Adrenal gland (tissue), 12 donors: ENCODE results near the gene PLOD2. TPM values are rescaled to one million over a fixed set of nuclear protein-coding genes. Genes with fewer than 3 reads are reported as not detected.

ENCODE experiments used
- DNase-seq, 7 donors: peaks; one replicate each; pipeline ENCODE4 v3.0.0-alpha.2; 2019 to 2020
- H3K27ac ChIP-seq, 5 donors: fragments of 200-600 bp; sonication (generic) in 4 of 5; 1 replicate in 3 of 5; 2 replicates in 2 of 5; pipeline versions ENCODE4 v1.5.1 to v1.8.0; 2016 to 2020; ENCODE audit warnings: mild to moderate bottlenecking in 1 of 5
- H3K27me3 ChIP-seq: fragments of 200-600 bp; 2 replicates; pipeline ENCODE4 v1.8.0; 2021
- H3K36me3 ChIP-seq, 2 donors: fragments of 200-600 bp; replicated peaks in 1 of 2; 1 replicate in 1 of 2; 2 replicates in 1 of 2; pipeline versions ENCODE4 v1.5.1 to v1.8.0; 2018 to 2022
- H3K4me1 ChIP-seq, 2 donors: fragments of 200-600 bp; replicated peaks in 1 of 2; 1 replicate in 1 of 2; 2 replicates in 1 of 2; pipeline versions ENCODE4 v1.5.1 to v1.8.0; 2018 to 2021
- H3K4me3 ChIP-seq, 4 donors: fragments of 200-600 bp; sonication (generic) in 3 of 4; one replicate each; pipeline ENCODE4 v1.5.1; 2016 to 2018
- H3K9me3 ChIP-seq, 3 donors: fragments of 200-600 bp; sonication (generic) in 1 of 3; replicated peaks in 1 of 3; 1 replicate in 2 of 3; 2 replicates in 1 of 3; pipeline versions ENCODE4 v1.5.1 to v1.8.0; 2016 to 2021
- POLR2A ChIP-seq, 2 donors: fragments of 450-650 bp; IDR thresholded peaks; one replicate each; pipeline ENCODE4 v1.6.1; 2017; ENCODE audit warnings: antibody characterized with exemption in 2 of 2, mild to moderate bottlenecking in 2 of 2, moderate library complexity in 1 of 2
- WGBS, 4 donors: extraction: QIAGEN DNeasy Blood & Tissue Kit in 2 of 4; methylation state at CpG; one replicate each; pipeline versions ENCODE4 v1.1.5 to v1.1.7; 2013 to 2017; 5-methylcytosine and 5-hydroxymethylcytosine counted together
- intact Hi-C, 2 donors: fragments of 100-400 bp; cut with DNase I; formaldehyde crosslinking; loops; one replicate each; pipeline versions ENCODE4 v1.14.1 to v1.15.0; 2022 to 2023
- polyA plus RNA-seq, 3 donors: library from polyadenylated mRNA; stranded (reverse); fragments of 200-250 nt in 2 of 3; fragments of 350-450 nt in 1 of 3; fragmentation: Illumina TruSeq in 1 of 3; extraction: RNeasy Lipid Tissue Mini Kit (QIAGEN cat#74804) in 1 of 3; gene quantifications; one replicate each; pipeline ENCODE4 v1.2.3, GENCODE V29; 2013 to 2014
- total RNA-seq, 9 donors: library from RNA; depleted of rRNA in 4 of 9; stranded (reverse); fragments of >200 nt in 4 of 9; fragments of 120-200 nt in 1 of 9; fragmentation: NEBNext Ultra II Directional in 1 of 9; extraction: Animal tissue kit (Norgen Biotek cat#: 25700) in 1 of 9; gene quantifications; one replicate each; pipeline versions ENCODE4 v1.1.0 to v1.2.4, GENCODE V29; 2013 to 2023
- TF ChIP-seq, protein P1 (sequence below), 6 experiments: fragments of 450-650 bp in 4 of 6; fragments of 200-600 bp in 2 of 6; sonication (generic) in 1 of 6; IDR thresholded peaks; 1 replicate in 5 of 6; 2 replicates in 1 of 6; pipeline versions ENCODE4 v1.5.1 to v1.8.0; 2016 to 2021; ENCODE audit warnings: antibody characterized with exemption in 6 of 6, mild to moderate bottlenecking in 2 of 6, moderate library complexity in 1 of 6
- donor health status: healthy with polysubstance abuse.
- donor health status: Bipolar disorder and iron deficiency.
- donor health status: DM: yes; HTN: yes; CAD: no.
- donor health status: DM: no; HTN: no; CAD: no.
- donor health status: DM: no; HTN: no; CAD: no.
- donor health status: DM: yes; HTN: yes; CAD: no.

The PLOD2 gene
- total and polyA plus RNA-seq, 12 donors: 23.1 to 79.0 (median 41.7) TPM

DNA sequence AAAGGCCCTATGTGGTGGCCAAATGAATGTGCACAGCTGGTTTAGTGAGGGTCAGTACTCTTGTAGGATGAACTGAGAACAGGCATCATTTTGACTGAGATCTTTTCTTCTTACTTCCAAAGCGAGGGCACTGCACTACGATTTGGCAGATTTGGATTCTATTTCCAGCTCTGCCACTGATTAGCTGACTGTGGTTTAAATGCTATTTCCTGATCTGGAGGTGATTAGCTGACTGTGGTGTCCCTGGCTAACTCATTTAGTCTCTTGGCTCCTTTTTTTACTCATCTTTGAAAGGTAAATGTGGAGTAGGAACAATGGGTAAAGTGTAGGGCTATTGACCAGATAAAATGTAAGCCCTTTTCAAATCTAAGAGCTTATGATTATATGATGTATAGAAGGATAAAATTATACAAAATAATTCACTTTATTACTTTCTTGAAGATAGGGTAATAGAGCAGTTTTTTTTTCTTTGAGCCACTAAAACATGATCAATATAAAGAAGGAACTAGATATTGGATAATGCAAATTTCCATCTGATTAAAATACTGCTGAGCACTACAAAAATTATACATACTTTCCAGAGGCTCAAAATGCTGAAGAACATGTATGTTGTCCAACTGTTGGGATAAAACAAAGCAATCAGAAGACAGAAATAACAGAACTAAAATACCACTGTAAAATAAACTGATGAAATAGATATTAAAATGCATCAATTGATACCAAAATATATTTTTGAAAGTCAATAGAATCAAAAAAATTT lies 39.7 kb upstream of the PLOD2 start:
- H3K9me3 ChIP-seq: no peaks in the 10 kb centered on the region
- H3K27ac ChIP-seq: no peak overlapping the region
- H3K36me3 ChIP-seq: peaks cover 0 to 1% of the 10 kb centered on the region in 2 donors
- H3K4me3 ChIP-seq: no peak overlapping the region
- intact Hi-C loops: no loop called here
- peaks cover 0 to 5% of the 10 kb centered on the region in 2 donors for H3K4me1 ChIP-seq
- TF ChIP-seq POLR2A (IDR thresholded peaks at IDR 0.05): no peak
- TF ChIP-seq, protein P1, sequence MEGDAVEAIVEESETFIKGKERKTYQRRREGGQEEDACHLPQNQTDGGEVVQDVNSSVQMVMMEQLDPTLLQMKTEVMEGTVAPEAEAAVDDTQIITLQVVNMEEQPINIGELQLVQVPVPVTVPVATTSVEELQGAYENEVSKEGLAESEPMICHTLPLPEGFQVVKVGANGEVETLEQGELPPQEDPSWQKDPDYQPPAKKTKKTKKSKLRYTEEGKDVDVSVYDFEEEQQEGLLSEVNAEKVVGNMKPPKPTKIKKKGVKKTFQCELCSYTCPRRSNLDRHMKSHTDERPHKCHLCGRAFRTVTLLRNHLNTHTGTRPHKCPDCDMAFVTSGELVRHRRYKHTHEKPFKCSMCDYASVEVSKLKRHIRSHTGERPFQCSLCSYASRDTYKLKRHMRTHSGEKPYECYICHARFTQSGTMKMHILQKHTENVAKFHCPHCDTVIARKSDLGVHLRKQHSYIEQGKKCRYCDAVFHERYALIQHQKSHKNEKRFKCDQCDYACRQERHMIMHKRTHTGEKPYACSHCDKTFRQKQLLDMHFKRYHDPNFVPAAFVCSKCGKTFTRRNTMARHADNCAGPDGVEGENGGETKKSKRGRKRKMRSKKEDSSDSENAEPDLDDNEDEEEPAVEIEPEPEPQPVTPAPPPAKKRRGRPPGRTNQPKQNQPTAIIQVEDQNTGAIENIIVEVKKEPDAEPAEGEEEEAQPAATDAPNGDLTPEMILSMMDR (IDR thresholded peaks at IDR 0.05): no peak
- no peaks in the 10 kb centered on the region for H3K27me3 ChIP-seq
- no peak for DNase-seq
- WGBS, 4 donors: 69 to 86% (median 74%) methylated on average over 2 of the region's 2 CpGs

DNA sequence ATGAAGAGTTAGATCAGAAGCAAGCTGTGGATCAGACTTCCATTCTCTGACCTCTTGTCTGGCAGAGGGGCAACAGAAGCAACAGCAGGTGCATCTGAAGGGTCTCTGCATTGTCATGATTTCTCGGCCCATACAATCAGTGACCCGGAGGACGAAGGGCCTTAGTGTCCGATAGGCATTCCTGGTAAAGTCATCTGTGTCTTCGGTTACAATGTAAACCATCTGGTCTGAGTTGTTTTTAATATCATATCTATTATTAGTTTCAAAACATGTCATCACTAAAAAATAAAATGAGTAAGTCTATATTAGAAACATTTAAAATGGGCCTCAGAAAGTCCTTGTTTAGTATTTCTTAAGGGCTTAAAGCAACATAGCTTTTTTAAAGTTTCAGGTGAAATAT lies 38.8 kb upstream of the PLOD2 start:
- intact Hi-C loops: no loop called here
- TF ChIP-seq, protein P1 (IDR thresholded peaks at IDR 0.05): no peak
- no peak for TF ChIP-seq POLR2A (IDR thresholded peaks at IDR 0.05)
- DNase-seq: no peak
- Histone ChIP-seq H3K27ac (no peak overlapping the region), H3K36me3 (no peaks in the 10 kb centered on the region), H3K4me1 (peaks cover 0 to 10% of the 10 kb centered on the region in 2 donors), H3K27me3 (no peaks in the 10 kb centered on the region), H3K9me3 (no peaks in the 10 kb centered on the region), H3K4me3 (no peak overlapping the region)
- 93 to 95% (median 95%) methylated on average over 5 of the region's 5 CpGs for WGBS, 4 donors

DNA sequence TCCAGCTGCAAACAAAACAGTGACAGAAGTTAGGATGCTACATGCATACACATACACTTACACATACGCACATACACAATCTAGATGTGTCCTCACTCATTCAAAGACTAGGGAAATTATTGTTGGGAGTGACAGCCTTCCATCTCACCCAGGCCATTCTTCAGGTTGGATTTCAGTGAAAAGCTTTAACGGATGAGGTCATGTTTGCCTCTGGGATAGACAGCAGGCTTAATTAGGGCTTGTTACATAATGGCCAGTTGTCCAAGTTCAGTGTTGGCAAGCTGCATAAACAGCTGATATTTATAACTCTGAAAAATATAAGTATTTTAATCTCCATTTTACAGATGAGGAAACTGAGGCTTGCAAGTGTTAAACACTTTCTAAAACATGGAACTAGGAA lies 35.8 kb upstream of the PLOD2 start:
- 70 to 92% (median 89%) methylated on average over 1 to 2 of the region's 2 CpGs for WGBS, 4 donors
- Histone ChIP-seq H3K4me3 (no peak overlapping the region), H3K4me1 (peaks cover 0 to 10% of the 10 kb centered on the region in 2 donors), H3K36me3 (peaks cover 0 to 7% of the 10 kb centered on the region in 2 donors), H3K9me3 (no peaks in the 10 kb centered on the region), H3K27ac (no peak overlapping the region), H3K27me3 (no peaks in the 10 kb centered on the region)
- intact Hi-C loops: no loop called here
- no peak for TF ChIP-seq POLR2A (IDR thresholded peaks at IDR 0.05)
- TF ChIP-seq, protein P1 (IDR thresholded peaks at IDR 0.05): no peak
- DNase-seq: no peak

DNA sequence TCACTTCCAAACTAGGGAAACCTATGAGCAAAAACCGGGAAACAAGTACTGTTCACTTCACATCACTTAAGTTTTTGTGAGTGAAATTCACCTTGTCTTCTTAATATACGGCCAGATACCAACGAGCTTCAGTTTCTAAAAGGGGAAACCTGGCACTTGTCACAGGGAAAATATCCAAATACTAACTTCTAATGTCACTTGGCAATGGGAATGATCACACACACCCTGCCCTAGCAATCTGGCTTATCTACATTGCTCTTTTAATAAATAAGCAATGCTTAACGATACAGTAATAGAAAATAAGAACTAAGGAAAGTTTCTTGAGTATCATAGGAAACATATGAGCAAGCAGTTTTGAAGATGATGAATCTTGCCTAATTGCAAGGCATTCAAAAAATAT lies 34.6 kb upstream of the PLOD2 start:
- no peak overlapping the region for H3K27ac ChIP-seq
- intact Hi-C loops: no loop called here
- TF ChIP-seq POLR2A (IDR thresholded peaks at IDR 0.05): no peak
- TF ChIP-seq, protein P1 (IDR thresholded peaks at IDR 0.05): no peak
- WGBS, 4 donors: 21 to 57% (median 33%) methylated on average over 4 of the region's 4 CpGs
- DNase-seq: no peak
- H3K36me3 ChIP-seq: peaks cover 0 to 7% of the 10 kb centered on the region in 2 donors
- H3K4me3 ChIP-seq: no peak overlapping the region
- H3K27me3 ChIP-seq: no peaks in the 10 kb centered on the region
- H3K9me3 ChIP-seq: no peaks in the 10 kb centered on the region
- peaks cover 0 to 10% of the 10 kb centered on the region in 2 donors for H3K4me1 ChIP-seq
